Liver (tissue), 9 donors: ENCODE measurements around the gene OBP2A. TPM values are rescaled to one million over a fixed set of nuclear protein-coding genes. Genes with fewer than 3 reads are reported as not detected.
"Not testable (repeated sequence)": the region's sequence is repeated elsewhere in the genome, so short reads cannot be mapped to it uniquely, and the experiment has no call there.

Experiments
- DNase-seq: peaks from one replicate; pipeline ENCODE4 v3.0.0-alpha.2; 2017; ENCODE audit warnings: low spot score
- H3K27ac ChIP-seq, 2 donors: one replicate each; pipeline ENCODE4 v1.7.0; 2013; ENCODE audit warnings: inconsistent platforms in 2 of 2, low read length in 2 of 2, control low read depth in 1 of 2, low read depth in 1 of 2, mild to moderate bottlenecking in 1 of 2
- H3K27me3 ChIP-seq, 4 donors: one replicate each; pipeline versions ENCODE4 v1.6.1 to v1.7.0; 2013; ENCODE audit warnings: low read length in 3 of 4, inconsistent platforms in 1 of 4, mild to moderate bottlenecking in 1 of 4, moderate library complexity in 1 of 4; ENCODE audit not compliant: control insufficient read depth in 4 of 4, insufficient read depth in 4 of 4
- H3K36me3 ChIP-seq, 4 donors: one replicate each; pipeline versions ENCODE4 v1.6.1 to v1.7.0; 2013; ENCODE audit warnings: low read length in 3 of 4, mild to moderate bottlenecking in 3 of 4, low read depth in 1 of 4, moderate library complexity in 1 of 4; ENCODE audit not compliant: control insufficient read depth in 4 of 4, insufficient read depth in 3 of 4
- H3K4me1 ChIP-seq, 4 donors: one replicate each; pipeline versions ENCODE4 v1.6.1 to v1.7.0; 2013; ENCODE audit warnings: low read length in 3 of 4, mild to moderate bottlenecking in 3 of 4, moderate library complexity in 1 of 4; ENCODE audit not compliant: control insufficient read depth in 4 of 4, insufficient read depth in 4 of 4
- H3K4me3 ChIP-seq, 3 donors: one replicate each; pipeline versions ENCODE4 v1.6.1 to v1.7.0; 2013; ENCODE audit warnings: low read length in 3 of 3, control low read depth in 1 of 3, low read depth in 1 of 3, mild to moderate bottlenecking in 1 of 3
- H3K9ac ChIP-seq, 2 donors: one replicate each; pipeline ENCODE4 v1.7.0; 2013; ENCODE audit warnings: low read length in 2 of 2, mild to moderate bottlenecking in 2 of 2, moderate library complexity in 2 of 2, control low read depth in 1 of 2, low read depth in 1 of 2
- H3K9me3 ChIP-seq, 4 donors: one replicate each; pipeline versions ENCODE4 v1.6.1 to v1.7.0; 2013; ENCODE audit warnings: low read length in 3 of 4; ENCODE audit not compliant: control insufficient read depth in 4 of 4
- ATF3 ChIP-seq: IDR thresholded peaks from 2 replicates; pipeline ENCODE4 v1.6.1; 2016; ENCODE audit warnings: antibody characterized with exemption
- CTCF ChIP-seq: fragments of 150-350 bp; IDR thresholded peaks from 2 replicates; pipeline ENCODE4 v1.5.1; 2017; ENCODE audit warnings: improper control_type of control experiment, low read depth, low read length; ENCODE audit not compliant: missing input control
- EGR1 ChIP-seq, 2 donors: IDR thresholded peaks; 2 replicates each; pipeline ENCODE4 v1.6.1; 2016 to 2018; ENCODE audit warnings: antibody characterized with exemption in 2 of 2, low read depth in 2 of 2
- FOXA1 ChIP-seq: IDR thresholded peaks from 2 replicates; pipeline ENCODE4 v1.6.1; 2016; ENCODE audit warnings: antibody characterized with exemption
- FOXA2 ChIP-seq: IDR thresholded peaks from 2 replicates; pipeline ENCODE4 v1.6.1; 2016; ENCODE audit warnings: antibody characterized with exemption
- GABPA ChIP-seq, 2 donors: IDR thresholded peaks in 1 of 2; conservative IDR thresholded peaks in 1 of 2; 2 replicates each; pipeline ENCODE4 v1.6.1; 2016; ENCODE audit warnings: antibody characterized with exemption in 2 of 2, mild to moderate bottlenecking in 1 of 2, moderate library complexity in 1 of 2
- HNF4A ChIP-seq, 2 donors: conservative IDR thresholded peaks; 2 replicates each; pipeline ENCODE4 v1.6.1; 2016; ENCODE audit warnings: antibody characterized with exemption in 2 of 2, mild to moderate bottlenecking in 2 of 2
- HNF4G ChIP-seq: IDR thresholded peaks from 2 replicates; pipeline ENCODE4 v1.6.1; 2016; ENCODE audit warnings: antibody characterized with exemption
- JUND ChIP-seq, 2 donors: IDR thresholded peaks; 2 replicates each; pipeline ENCODE4 v1.6.1; 2016; ENCODE audit warnings: antibody characterized with exemption in 2 of 2
- MAX ChIP-seq: IDR thresholded peaks from 2 replicates; pipeline ENCODE4 v1.6.1; 2016; ENCODE audit warnings: antibody characterized with exemption
- NR2F2 ChIP-seq: IDR thresholded peaks from 2 replicates; pipeline ENCODE4 v1.6.1; 2016; ENCODE audit warnings: antibody characterized with exemption
- RAD21 ChIP-seq, 2 donors: IDR thresholded peaks; 2 replicates each; pipeline ENCODE4 v1.6.1; 2016; ENCODE audit warnings: antibody characterized with exemption in 2 of 2, mild to moderate bottlenecking in 2 of 2
- REST ChIP-seq: IDR thresholded peaks from 2 replicates; pipeline ENCODE4 v1.6.1; 2016; ENCODE audit warnings: antibody characterized with exemption, mild to moderate bottlenecking
- RXRA ChIP-seq, 2 donors: IDR thresholded peaks; 2 replicates each; pipeline ENCODE4 v1.6.1; 2017 to 2018; ENCODE audit warnings: antibody characterized with exemption in 2 of 2, mild to moderate bottlenecking in 1 of 2
- SP1 ChIP-seq: IDR thresholded peaks from 2 replicates; pipeline ENCODE4 v1.6.1; 2018; ENCODE audit warnings: antibody characterized with exemption, mild to moderate bottlenecking
- TAF1 ChIP-seq: conservative IDR thresholded peaks from 2 replicates; pipeline ENCODE4 v1.6.1; 2016; ENCODE audit warnings: antibody characterized with exemption, mild to moderate bottlenecking
- YY1 ChIP-seq: IDR thresholded peaks from 2 replicates; pipeline ENCODE4 v1.6.1; 2016; ENCODE audit warnings: antibody characterized with exemption, mild to moderate bottlenecking
- ZBTB33 ChIP-seq: IDR thresholded peaks from 2 replicates; pipeline ENCODE4 v1.6.1; 2016; ENCODE audit warnings: antibody characterized with exemption
- WGBS: extraction: QIAGEN DNeasy Blood & Tissue Kit; methylation state at CpG from one replicate; pipeline ENCODE4 v1.1.7; 2013; 5-methylcytosine and 5-hydroxymethylcytosine counted together
- polyA plus RNA-seq, 2 donors: library from polyadenylated mRNA; stranded (reverse) in 1 of 2; unstranded in 1 of 2; fragments of 200-250 nt in 1 of 2; fragments of >200 nt in 1 of 2; fragmentation: Nextera tagmentation in 1 of 2; extraction: Ambion mirVana in 1 of 2; gene quantifications; one replicate each; pipeline versions ENCODE4 v1.2.1 to v1.2.3, GENCODE V29; 2013 to 2015
- total RNA-seq, 2 donors: library from RNA; depleted of rRNA; stranded (reverse); fragments of >200 nt; gene quantifications; one replicate each; pipeline ENCODE4 v1.2.3, GENCODE V29; 2014
- donor health status: healthy.
- donor health status: healthy.
- donor health status: healthy.
- donor health status: healthy.
- donor health status: healthy.

OBP2A gene
- total and polyA plus RNA-seq, 4 donors, result not detected

GRCh38 chr9:135536216-135536615 lies 9.7 kb upstream of the OBP2A start:
- no peaks in the 10 kb centered on the region for H3K36me3 ChIP-seq
- no peak overlapping the region for H3K9ac ChIP-seq
- H3K4me1 ChIP-seq, result no peaks in the 10 kb centered on the region
- no peak overlapping the region for H3K27ac ChIP-seq
- H3K9me3 ChIP-seq, result no peaks in the 10 kb centered on the region
- H3K4me3 ChIP-seq, result no peak overlapping the region
- TF ChIP-seq ATF3, result no peak
- no peak for TF ChIP-seq NR2F2
- no peak for TF ChIP-seq RAD21 (IDR thresholded peaks at IDR 0.05)
- no peak for TF ChIP-seq REST
- no peak for TF ChIP-seq GABPA (IDR thresholded peaks at IDR 0.05 in 1 of 2, conservative IDR thresholded peaks at IDR 0.05 in 1 of 2)
- TF ChIP-seq EGR1 (IDR thresholded peaks at IDR 0.05; ENCODE audit: low read depth in 2 of 2), result no peak
- TF ChIP-seq JUND (IDR thresholded peaks at IDR 0.05), result no peak
- TF ChIP-seq HNF4A (conservative IDR thresholded peaks at IDR 0.05), result no peak
- TF ChIP-seq HNF4G, result no peak
- TF ChIP-seq MAX, result no peak
- TF ChIP-seq YY1, result no peak
- no peak for TF ChIP-seq RXRA (IDR thresholded peaks at IDR 0.05)
- no peak for TF ChIP-seq TAF1
- TF ChIP-seq FOXA1, result no peak
- TF ChIP-seq ZBTB33, result no peak
- TF ChIP-seq FOXA2, result no peak
- TF ChIP-seq SP1, result no peak
- no peak for TF ChIP-seq CTCF
- no peaks in the 10 kb centered on the region for H3K27me3 ChIP-seq
- no peak for DNase-seq
- 72% methylated on average over 8 of the region's 8 CpGs for WGBS

GRCh38 chr9:135543262-135543894 lies 2.5 kb upstream of the OBP2A start:
- DNase-seq, H3K4me3 ChIP-seq, H3K9ac ChIP-seq, H3K9me3 ChIP-seq, H3K27me3 ChIP-seq, H3K27ac ChIP-seq, H3K36me3 ChIP-seq, H3K4me1 ChIP-seq: not testable (repeated sequence)
- WGBS, result 57% methylated on average over 8 of the region's 8 CpGs
